Type B pancreatic cell (in vitro differentiated cells): Measurements from ENCODE around the gene MAST4. TPM values are rescaled to one million over a fixed set of nuclear protein-coding genes. Genes with fewer than 3 reads are reported as not detected.

Experiments
- DNase-seq: peaks from one replicate; pipeline ENCODE4 v3.0.0; 2021; ENCODE audit warnings: mixed read lengths; ENCODE audit not compliant: unreplicated experiment; ENCODE audit errors: extremely low spot score
- H3K27ac Mint-ChIP-seq: 2 replicates; pipeline ENCODE4 v1.8.0; 2021; ENCODE audit warnings: mild to moderate bottlenecking, mixed read lengths
- H3K27me3 Mint-ChIP-seq: 2 replicates; pipeline ENCODE4 v1.8.0; 2021; ENCODE audit warnings: mixed read lengths
- H3K36me3 Mint-ChIP-seq: 2 replicates; pipeline ENCODE4 v1.8.0; 2021; ENCODE audit warnings: mixed read lengths
- H3K4me1 Mint-ChIP-seq: one replicate; pipeline ENCODE4 v1.8.0; 2021; ENCODE audit warnings: mixed read lengths; ENCODE audit not compliant: unreplicated experiment
- H3K4me3 Mint-ChIP-seq: 2 replicates; pipeline ENCODE4 v1.8.0; 2021; ENCODE audit warnings: mild to moderate bottlenecking, mixed read lengths
- H3K9me3 Mint-ChIP-seq: 2 replicates; pipeline ENCODE4 v1.8.0; 2021; ENCODE audit warnings: mixed read lengths
- CTCF ChIP-seq: fragments of 200-600 bp; sonication (generic); conservative IDR thresholded peaks from 2 replicates; pipeline ENCODE4 v1.5.0; 2021; ENCODE audit warnings: antibody characterized with exemption, mild to moderate bottlenecking
- total RNA-seq: library from RNA; stranded (reverse); gene quantifications from 2 replicates; pipeline ENCODE4 v1.2.1, GENCODE V29; 2021; ENCODE audit warnings: low replicate concordance

The MAST4 gene
- total RNA-seq, 1 donor from 2014 or later, result 23.0 TPM

DNA sequence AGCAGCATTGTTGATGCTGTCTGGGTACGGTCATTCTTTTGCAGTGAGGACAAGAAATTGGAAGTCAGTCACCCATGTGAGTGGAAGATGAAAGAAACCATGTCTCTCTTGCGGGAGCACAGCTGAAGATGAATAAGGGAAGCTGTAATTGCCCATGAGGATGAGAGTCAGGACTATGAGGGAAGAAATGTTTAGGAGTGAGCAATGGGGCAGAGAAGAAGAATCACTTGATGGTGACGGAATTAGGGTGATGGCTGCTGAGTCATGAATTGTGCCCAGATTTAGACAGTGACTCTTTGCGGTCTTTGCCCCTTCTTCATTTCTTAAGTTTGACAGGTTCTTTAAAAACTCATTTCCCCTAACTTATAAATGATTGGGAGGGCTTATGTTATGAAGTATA is 183.3 kb downstream of the MAST4 start:
- Mint-ChIP-seq H3K36me3 (no peaks in the 10 kb centered on the region), H3K9me3 (peaks cover 4% of the 10 kb centered on the region), H3K27ac (no peak overlapping the region), H3K4me3 (no peak overlapping the region), H3K27me3 (peaks cover 59% of the 10 kb centered on the region), H3K4me1 (peaks cover 4% of the 10 kb centered on the region)
- no peak for TF ChIP-seq CTCF
- DNase-seq, result no peak

DNA sequence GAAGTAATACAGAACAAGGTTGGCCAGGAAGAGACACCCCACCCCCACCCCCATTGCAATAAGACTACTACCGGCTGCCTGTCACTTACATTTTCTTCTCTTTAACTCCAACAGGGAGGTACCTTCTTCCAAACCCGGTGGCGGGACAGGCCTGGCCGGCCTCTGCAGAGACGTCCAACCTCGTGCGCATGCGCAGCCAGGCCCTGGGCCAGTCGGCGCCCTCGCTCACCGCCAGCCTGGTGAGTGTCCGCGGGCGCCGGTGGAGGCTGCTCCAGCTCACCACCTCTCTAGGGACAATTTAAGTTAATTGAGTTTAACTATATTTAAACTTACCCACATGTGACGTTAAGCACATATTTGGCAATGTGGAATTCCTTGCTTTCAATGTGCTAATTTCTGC is 192.4 kb downstream of the MAST4 start:
- no peak overlapping the region for H3K4me3 Mint-ChIP-seq
- TF ChIP-seq CTCF, result no peak

DNA sequence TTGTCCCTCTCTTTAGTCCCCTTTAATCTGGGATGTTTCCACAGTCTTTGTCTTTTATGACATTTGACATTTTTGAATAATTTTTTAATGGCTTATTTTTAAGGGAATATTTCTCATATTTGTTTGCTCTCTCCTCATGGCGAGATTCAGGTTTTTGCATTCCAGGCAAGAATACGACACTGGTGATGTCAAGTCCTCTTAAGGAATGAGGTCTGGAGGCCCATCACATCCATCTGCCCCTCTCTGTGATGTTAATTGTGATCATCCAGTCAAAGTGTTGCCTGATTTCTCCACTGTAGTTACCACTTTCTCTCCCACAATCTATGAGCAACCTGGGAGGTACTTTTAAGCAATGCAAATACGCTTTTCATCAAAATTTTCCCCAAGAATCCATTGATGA is 193.2 kb downstream of the MAST4 start:
- Mint-ChIP-seq H3K27me3 (peaks cover 3% of the 10 kb centered on the region), H3K4me3 (no peak overlapping the region), H3K27ac (no peak overlapping the region), H3K9me3 (no peaks in the 10 kb centered on the region), H3K4me1 (no peaks in the 10 kb centered on the region), H3K36me3 (no peaks in the 10 kb centered on the region)
- TF ChIP-seq CTCF, result no peak
- DNase-seq, result no peak

More for the DNA sequence above, 192.4 kb downstream of the MAST4 start:
- no peak for DNase-seq
- no peaks in the 10 kb centered on the region for H3K4me1 Mint-ChIP-seq
- peaks cover under 1% of the 10 kb centered on the region for H3K27me3 Mint-ChIP-seq
- H3K9me3 Mint-ChIP-seq, result no peaks in the 10 kb centered on the region
- H3K27ac Mint-ChIP-seq, result no peak overlapping the region
- no peaks in the 10 kb centered on the region for H3K36me3 Mint-ChIP-seq

- Mint-ChIP-seq H3K27me3 (peaks cover 15% of the 10 kb centered on the region), H3K4me3 (no peak overlapping the region), H3K9me3 (no peaks in the 10 kb centered on the region), H3K36me3 (no peaks in the 10 kb centered on the region), H3K4me1 (no peaks in the 10 kb centered on the region), H3K27ac (no peak overlapping the region)
- no peak for TF ChIP-seq CTCF
- DNase-seq, result no peak
These were observed 196.9 kb downstream of the MAST4 start for GRCh38 chr5:66793049-66793448.

GRCh38 chr5:66795682-66796081 is 199.5 kb downstream of the MAST4 start:
- Mint-ChIP-seq H3K9me3 (no peaks in the 10 kb centered on the region), H3K36me3 (no peaks in the 10 kb centered on the region)

More at GRCh38 chr5:66795682-66796081, 199.5 kb downstream of the MAST4 start:
- H3K4me1 Mint-ChIP-seq, result no peaks in the 10 kb centered on the region
- no peak overlapping the region for H3K27ac Mint-ChIP-seq
- no peak for DNase-seq
- no peak for TF ChIP-seq CTCF
- no peak overlapping the region for H3K4me3 Mint-ChIP-seq
- peaks cover 36% of the 10 kb centered on the region for H3K27me3 Mint-ChIP-seq
